ENCODE data around the gene GPR89B.

DNA sequence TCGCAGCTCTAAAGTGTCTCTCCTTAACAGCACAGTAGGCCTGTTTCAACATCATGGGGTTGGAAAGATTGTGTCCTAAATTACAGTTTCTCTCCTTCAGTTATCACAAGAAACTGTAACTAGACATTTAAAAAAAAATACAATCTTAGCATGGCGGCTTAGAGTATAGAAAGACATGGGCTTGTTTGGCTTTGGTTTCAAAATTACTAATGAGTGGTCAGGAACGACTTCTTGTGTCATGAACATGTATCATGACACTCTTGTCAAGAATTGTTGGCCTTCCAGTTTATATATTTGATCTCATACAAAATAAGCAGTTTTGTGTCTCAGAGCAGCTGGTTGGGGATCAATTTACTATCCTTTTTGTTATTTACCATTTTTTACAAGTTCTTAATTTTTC, 23.5 kb upstream of the GPR89B start:
- TF ChIP-seq, protein P1, sequence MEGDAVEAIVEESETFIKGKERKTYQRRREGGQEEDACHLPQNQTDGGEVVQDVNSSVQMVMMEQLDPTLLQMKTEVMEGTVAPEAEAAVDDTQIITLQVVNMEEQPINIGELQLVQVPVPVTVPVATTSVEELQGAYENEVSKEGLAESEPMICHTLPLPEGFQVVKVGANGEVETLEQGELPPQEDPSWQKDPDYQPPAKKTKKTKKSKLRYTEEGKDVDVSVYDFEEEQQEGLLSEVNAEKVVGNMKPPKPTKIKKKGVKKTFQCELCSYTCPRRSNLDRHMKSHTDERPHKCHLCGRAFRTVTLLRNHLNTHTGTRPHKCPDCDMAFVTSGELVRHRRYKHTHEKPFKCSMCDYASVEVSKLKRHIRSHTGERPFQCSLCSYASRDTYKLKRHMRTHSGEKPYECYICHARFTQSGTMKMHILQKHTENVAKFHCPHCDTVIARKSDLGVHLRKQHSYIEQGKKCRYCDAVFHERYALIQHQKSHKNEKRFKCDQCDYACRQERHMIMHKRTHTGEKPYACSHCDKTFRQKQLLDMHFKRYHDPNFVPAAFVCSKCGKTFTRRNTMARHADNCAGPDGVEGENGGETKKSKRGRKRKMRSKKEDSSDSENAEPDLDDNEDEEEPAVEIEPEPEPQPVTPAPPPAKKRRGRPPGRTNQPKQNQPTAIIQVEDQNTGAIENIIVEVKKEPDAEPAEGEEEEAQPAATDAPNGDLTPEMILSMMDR (IDR thresholded peaks at IDR 0.05) = no peak
- no peak for TF ChIP-seq POLR2A (IDR thresholded peaks at IDR 0.05)
- no peak for TF ChIP-seq EP300 (IDR thresholded peaks at IDR 0.05)

Measured in tibial nerve (tissue), 4 donors.